ENCODE measurements around the gene ZNF296. TPM values are rescaled to one million over a fixed set of nuclear protein-coding genes. Genes with fewer than 3 reads are reported as not detected.
A peak's percentile ranks its signal among the peaks of the same experiment; 100 is the strongest.

ZNF296 gene
- total RNA-seq, 1 experiment from 2014 or later = 13.8 TPM

DNA sequence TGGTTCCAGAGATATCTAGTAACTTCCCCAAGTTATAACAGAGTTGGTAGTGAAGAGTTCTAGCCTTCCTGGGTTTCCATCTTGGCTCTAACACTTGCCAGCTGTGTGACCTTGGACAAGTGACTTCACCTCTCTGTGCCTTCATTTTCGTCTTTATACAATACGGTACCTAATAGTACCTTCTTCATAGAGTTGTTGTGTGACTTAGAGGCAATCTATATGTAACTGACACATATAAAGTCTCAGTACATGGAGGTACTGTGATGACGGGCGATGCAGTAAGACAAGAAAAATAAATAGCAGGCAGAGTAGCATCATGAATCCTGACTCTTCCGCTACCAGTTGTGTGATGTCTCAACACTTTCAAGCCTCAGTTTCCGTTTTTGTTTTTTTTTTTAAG, 45.5 kb downstream of the ZNF296 start:
- no peaks in the 10 kb centered on the region; the same call in 1 of the 2 replicates for H3K27me3 Mint-ChIP-seq (ENCODE audit: low read depth)
- ChIA-PET CTCF (no interaction called here), POLR2A (interaction anchor here (0.7 kb wide), 1 partner anchor 64 kb away, joined by 3 read pairs; no protein-coding TSS in a partner anchor)
- no peak overlapping the region for H3K27ac Mint-ChIP-seq
- H3K4me1 Mint-ChIP-seq = no peaks in the 10 kb centered on the region
- TF ChIP-seq TCF7 (CRISPR knock-in tag; IDR thresholded peaks at IDR 0.05; ENCODE audit: low read depth) (no peak), IRF2 (CRISPR knock-in tag; IDR thresholded peaks at IDR 0.05; ENCODE audit: borderline replicate concordance, low read depth) (no peak), ZNF532 (CRISPR knock-in tag; IDR thresholded peaks at IDR 0.05; ENCODE audit: borderline replicate concordance) (no peak), TEAD4 (CRISPR knock-in tag; IDR thresholded peaks at IDR 0.05) (no peak)
- TF ChIP-seq, protein P1, sequence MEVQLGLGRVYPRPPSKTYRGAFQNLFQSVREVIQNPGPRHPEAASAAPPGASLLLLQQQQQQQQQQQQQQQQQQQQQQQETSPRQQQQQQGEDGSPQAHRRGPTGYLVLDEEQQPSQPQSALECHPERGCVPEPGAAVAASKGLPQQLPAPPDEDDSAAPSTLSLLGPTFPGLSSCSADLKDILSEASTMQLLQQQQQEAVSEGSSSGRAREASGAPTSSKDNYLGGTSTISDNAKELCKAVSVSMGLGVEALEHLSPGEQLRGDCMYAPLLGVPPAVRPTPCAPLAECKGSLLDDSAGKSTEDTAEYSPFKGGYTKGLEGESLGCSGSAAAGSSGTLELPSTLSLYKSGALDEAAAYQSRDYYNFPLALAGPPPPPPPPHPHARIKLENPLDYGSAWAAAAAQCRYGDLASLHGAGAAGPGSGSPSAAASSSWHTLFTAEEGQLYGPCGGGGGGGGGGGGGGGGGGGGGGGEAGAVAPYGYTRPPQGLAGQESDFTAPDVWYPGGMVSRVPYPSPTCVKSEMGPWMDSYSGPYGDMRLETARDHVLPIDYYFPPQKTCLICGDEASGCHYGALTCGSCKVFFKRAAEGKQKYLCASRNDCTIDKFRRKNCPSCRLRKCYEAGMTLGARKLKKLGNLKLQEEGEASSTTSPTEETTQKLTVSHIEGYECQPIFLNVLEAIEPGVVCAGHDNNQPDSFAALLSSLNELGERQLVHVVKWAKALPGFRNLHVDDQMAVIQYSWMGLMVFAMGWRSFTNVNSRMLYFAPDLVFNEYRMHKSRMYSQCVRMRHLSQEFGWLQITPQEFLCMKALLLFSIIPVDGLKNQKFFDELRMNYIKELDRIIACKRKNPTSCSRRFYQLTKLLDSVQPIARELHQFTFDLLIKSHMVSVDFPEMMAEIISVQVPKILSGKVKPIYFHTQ (CRISPR knock-in tag; IDR thresholded peaks at IDR 0.05) = no peak
- DNase-seq (ENCODE audit: low spot score) (no peak), ATAC-seq (no peak)
- peaks cover 15% of the 10 kb centered on the region for H3K9me3 Mint-ChIP-seq
- no peak overlapping the region for H3K4me3 Mint-ChIP-seq
- H3K36me3 Mint-ChIP-seq = peaks cover 26% of the 10 kb centered on the region

GRCh38 chr19:45027371-45027770, 48.9 kb downstream of the ZNF296 start:
- ChIA-PET CTCF (interaction anchor here (0.9 to 3.0 kb wide), 3 partner anchors 10 to 135 kb away, joined by 3 to 18 read pairs (median 6); no protein-coding TSS in a partner anchor), POLR2A (no interaction called here)
- TF ChIP-seq NFATC4 (CRISPR knock-in tag; IDR thresholded peaks at IDR 0.05) = no peak
- TF ChIP-seq SP1 (CRISPR knock-in tag; conservative IDR thresholded peaks at IDR 0.05) = no peak
- TF ChIP-seq ZNF263 (CRISPR knock-in tag; IDR thresholded peaks at IDR 0.05; ENCODE audit: low read depth) = no peak
- no peak for TF ChIP-seq ZNF423 (CRISPR knock-in tag; IDR thresholded peaks at IDR 0.05)
- TF ChIP-seq MYBL2 (CRISPR knock-in tag; IDR thresholded peaks at IDR 0.05) = no peak
- TF ChIP-seq, protein P2, sequence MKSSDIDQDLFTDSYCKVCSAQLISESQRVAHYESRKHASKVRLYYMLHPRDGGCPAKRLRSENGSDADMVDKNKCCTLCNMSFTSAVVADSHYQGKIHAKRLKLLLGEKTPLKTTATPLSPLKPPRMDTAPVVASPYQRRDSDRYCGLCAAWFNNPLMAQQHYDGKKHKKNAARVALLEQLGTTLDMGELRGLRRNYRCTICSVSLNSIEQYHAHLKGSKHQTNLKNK (CRISPR knock-in tag; IDR thresholded peaks at IDR 0.05) = no peak
- no peak for TF ChIP-seq NFE2L1 (CRISPR knock-in tag; IDR thresholded peaks at IDR 0.05)
- TF ChIP-seq CREB1 (CRISPR knock-in tag; IDR thresholded peaks at IDR 0.05) = no peak
- TF ChIP-seq, protein P3, sequence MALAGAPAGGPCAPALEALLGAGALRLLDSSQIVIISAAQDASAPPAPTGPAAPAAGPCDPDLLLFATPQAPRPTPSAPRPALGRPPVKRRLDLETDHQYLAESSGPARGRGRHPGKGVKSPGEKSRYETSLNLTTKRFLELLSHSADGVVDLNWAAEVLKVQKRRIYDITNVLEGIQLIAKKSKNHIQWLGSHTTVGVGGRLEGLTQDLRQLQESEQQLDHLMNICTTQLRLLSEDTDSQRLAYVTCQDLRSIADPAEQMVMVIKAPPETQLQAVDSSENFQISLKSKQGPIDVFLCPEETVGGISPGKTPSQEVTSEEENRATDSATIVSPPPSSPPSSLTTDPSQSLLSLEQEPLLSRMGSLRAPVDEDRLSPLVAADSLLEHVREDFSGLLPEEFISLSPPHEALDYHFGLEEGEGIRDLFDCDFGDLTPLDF (CRISPR knock-in tag; IDR thresholded peaks at IDR 0.05) = no peak
- TF ChIP-seq, protein P4, sequence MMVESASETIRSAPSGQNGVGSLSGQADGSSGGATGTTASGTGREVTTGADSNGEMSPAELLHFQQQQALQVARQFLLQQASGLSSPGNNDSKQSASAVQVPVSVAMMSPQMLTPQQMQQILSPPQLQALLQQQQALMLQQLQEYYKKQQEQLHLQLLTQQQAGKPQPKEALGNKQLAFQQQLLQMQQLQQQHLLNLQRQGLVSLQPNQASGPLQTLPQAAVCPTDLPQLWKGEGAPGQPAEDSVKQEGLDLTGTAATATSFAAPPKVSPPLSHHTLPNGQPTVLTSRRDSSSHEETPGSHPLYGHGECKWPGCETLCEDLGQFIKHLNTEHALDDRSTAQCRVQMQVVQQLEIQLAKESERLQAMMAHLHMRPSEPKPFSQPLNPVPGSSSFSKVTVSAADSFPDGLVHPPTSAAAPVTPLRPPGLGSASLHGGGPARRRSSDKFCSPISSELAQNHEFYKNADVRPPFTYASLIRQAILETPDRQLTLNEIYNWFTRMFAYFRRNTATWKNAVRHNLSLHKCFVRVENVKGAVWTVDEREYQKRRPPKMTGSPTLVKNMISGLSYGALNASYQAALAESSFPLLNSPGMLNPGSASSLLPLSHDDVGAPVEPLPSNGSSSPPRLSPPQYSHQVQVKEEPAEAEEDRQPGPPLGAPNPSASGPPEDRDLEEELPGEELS (CRISPR knock-in tag; IDR thresholded peaks at IDR 0.05) = no peak
- TF ChIP-seq TP53 (CRISPR knock-in tag; IDR thresholded peaks at IDR 0.05) = no peak
- no peak for TF ChIP-seq ZNF512 (CRISPR knock-in tag; IDR thresholded peaks at IDR 0.05; ENCODE audit: borderline replicate concordance)
- TF ChIP-seq ZNF532 (CRISPR knock-in tag; IDR thresholded peaks at IDR 0.05; ENCODE audit: borderline replicate concordance) = no peak
- TF ChIP-seq GABPB1 (CRISPR knock-in tag; IDR thresholded peaks at IDR 0.05) = no peak
- DNase-seq (ENCODE audit: low spot score) (no peak), ATAC-seq (peak; percentile 56)
- Mint-ChIP-seq H3K4me3 (no peak overlapping the region), H3K9me3 (peaks cover 12% of the 10 kb centered on the region), H3K27ac (no peak overlapping the region), H3K4me1 (no peaks in the 10 kb centered on the region), H3K27me3 (ENCODE audit: low read depth) (no peaks in the 10 kb centered on the region; the same call in 1 of the 2 replicates), H3K36me3 (peaks cover 15% of the 10 kb centered on the region)
